T-helper 2 cell (primary cell): ENCODE data around the gene VAT1.
"Not testable (repeated sequence)": the region's sequence is repeated elsewhere in the genome, so short reads cannot be mapped to it uniquely, and the experiment has no call there.

Experiments
- DNase-seq, 5 experiments: peaks; one replicate each; pipeline versions ENCODE4 v3.0.0 to v3.0.0-alpha.2; 2012 to 2022
- total RNA-seq, 2 donors: gene quantifications; one replicate each; lab custom pipeline; 2026; lab: John Stamatoyannopoulos, UW

VAT1 gene
- 28.1 to 31.2 reads per million in 2 donors for total RNA-seq

DNA sequence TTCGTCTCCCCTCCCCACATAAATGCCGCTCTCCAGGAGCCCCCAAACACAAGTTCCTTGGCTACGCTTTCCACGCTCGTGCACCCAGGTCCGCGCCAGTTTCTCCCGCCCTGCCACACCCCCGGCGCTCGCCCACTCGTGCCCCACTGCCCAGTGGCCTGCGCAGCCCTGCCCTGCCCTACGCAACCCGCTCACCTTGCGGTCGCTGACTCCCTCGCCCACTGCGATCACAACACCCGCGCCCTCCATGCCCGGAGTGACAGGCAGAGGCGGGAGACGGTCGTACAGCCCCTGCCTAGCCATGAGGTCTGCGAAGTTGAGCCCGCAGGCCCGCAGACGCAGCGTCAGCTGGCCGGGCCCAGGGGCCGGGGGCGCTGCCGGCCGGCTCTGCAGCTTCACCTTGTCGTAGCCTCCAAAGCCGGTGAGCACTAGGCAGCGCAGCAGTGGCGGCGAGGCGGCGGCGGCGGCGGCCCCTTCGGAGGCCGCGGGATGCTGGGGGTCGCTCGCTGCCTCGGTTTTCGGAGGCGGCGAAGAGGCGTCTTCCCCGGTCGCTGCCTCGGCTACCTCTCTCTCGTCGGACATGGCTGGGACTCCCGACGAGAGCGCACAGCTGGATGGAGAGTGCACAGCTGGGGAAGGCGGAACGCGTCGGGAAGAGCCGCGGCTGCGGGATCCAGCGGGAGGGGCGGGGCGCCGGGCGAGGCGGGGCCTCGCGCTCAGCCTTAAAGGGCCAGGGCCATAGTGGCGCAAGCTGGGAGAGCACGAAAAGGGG, at the start of gene VAT1:
VAT1 (minus strand) TSS at position 645 of the 772 bp plus-strand sequence; CDS start at position 582, 63 bp downstream.
- peak; percentile 40 to 63 (median 55) for DNase-seq

DNA sequence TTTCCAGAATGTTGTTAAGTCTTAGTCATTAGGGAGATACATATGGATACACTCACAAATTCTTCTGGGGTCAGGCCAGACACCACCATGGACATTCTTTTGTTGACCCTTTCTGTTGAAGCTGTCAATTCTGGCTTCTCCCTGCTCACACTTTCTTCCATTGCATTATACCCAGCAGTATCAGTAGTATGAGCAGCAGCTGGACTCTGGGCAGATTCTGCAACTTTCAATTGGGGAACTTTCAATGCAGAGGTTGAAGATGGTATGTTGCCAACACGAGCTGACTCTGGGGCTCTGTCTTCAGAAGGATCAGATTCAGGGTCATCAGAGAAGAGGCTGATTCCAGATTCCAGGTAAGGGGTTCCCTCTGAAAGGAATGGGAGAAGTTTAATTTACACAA, 48.7 kb upstream of the VAT1 start:
- no peak for DNase-seq

DNA sequence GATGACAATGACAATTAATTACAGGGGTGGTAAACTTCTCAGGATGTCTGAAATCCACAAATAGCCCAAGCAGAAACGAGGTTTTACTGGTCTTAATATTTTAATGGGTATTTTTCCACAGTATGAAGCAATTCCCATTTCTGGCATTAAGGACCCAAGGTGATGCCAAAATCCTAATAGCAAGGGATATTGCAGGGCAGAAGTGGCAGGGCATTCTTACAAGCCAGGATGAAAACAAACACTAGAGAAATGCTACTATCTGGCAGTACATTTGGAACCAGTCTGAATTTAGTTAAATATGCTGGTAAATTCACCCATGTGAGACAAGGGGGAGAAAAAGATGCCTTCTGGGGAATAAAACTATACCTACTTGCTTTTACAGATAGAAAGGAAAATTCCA, 48.1 kb upstream of the VAT1 start:
- DNase-seq: no peak

DNA sequence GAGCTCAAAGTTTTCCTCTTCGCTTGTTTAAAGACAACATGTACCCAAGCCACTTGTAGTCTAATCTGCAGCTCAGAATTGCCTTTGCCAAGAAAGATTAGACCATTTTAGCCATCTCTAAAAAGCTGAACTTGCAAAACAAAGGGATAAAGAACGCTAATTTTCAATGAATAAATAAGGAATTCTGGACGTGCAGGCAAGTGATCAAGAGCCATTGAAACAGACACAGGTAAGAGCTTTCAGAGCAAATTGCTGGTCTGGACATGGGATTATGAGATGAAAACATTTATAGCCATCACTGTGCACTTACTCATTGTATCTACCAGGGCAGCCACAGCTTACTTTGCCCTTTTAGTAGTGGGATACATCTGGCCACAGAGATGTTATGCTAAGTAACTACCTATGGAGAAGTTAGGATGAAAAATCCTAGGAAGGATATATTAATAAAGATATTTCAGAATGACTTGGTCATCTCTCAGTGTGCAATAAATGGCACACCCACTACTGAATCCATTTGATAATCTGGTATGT, 47.2 kb upstream of the VAT1 start:
- no peak for DNase-seq

DNA sequence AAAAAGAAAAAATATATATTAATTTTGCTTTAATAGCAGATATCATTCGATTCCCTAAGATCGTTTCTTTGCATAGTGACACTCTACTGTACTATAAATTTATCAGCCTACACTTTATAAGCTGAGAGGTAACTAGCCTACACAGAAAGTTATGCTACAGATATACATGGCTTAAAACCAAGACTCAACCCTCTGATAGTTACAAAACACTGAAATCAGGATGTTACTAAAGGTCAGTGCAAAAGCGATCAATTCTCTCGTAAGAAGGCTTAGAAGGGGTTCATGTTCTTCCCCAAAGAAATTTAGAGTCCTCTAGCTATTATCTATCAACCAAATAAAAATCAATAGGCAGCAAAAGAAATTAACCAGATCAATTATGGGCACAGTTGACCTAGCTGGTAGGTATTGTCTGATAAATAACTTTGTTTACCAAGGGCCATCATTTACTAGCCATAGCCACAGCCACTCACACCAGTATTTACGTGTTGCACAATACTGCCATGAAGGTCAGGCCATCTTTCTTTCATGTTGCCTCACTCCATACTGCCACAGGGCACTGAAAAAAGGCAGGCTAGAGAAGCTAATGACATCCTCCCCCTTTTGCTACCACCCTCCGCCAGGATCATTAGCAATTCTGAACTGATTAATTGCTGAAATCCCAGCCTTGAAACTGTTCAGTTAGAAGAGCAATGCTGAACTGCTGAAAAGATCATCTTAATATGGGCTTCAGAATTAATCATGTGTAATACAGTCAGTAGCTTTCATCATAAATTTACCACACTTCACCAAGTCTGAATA, 46.6 kb upstream of the VAT1 start:
- no peak for DNase-seq

DNA sequence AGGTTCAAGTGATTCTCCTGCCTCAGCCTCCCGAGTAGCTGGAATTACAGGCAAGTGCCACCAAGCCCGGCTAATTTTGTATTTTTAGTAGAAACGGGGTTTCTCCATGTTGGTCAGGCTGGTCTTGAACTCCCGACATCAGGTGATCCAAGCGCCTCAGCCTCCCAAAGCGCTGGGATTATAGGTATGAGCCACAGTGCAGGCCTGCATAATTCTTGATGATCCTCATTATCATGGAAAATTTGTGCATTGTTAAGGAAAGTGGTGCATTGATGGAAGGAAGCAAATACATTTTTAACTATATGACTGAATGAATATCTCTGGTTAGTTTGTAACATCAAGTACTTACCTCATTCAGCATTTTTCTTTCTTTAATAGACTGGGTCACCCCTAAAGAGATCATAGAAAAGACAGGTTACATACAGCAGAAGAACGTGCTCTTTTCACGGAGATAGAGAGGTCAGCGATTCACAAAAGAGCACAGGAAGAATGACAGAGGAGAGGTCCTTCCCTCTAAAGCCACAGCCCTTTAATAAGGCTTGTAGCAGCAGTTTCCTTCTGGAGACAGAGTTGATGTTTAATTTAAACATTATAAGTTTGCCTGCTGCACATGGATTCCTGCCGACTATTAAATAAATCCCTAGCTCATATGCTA, 40.9 kb upstream of the VAT1 start:
- no peak for DNase-seq

DNA sequence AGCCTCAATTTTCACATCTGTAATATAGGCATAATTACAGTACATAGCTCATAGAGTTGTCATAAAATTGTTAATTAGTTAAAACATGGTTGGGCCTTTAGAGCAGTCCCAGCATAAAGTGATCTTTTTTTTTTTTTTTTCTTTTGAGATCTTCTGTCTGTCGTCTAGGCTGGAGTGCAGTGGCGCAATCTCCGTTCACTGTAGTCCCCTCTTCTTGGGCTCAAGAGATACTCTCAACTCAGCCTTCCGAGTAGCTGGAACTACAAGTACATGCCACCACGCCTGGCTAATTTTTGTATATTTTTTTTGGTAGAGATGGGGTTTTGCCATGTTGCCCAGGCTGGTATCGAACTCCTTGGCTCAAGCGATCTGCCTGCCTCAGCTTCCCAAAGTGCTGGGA, 33.9 kb upstream of the VAT1 start:
- no peak for DNase-seq

DNA sequence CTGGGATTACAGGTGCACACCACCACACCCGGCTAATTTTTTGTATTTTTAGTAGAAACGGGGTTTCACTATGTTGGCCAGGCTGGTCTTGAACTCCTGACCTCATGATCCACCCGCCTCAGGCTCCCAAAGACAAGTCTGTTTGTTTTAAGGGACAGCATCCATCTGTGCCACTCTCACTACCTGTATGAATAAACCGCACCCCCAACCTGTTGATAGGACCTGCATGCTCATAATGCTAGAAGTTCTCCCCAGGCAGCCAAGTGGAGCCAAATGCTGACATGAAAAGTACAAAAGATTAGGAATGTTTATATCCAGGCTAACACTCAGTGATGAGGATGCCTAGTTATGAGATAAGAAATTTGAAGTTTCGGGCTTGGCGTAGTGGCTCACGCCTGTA, 30.8 kb upstream of the VAT1 start:
- DNase-seq: not testable (repeated sequence)

DNA sequence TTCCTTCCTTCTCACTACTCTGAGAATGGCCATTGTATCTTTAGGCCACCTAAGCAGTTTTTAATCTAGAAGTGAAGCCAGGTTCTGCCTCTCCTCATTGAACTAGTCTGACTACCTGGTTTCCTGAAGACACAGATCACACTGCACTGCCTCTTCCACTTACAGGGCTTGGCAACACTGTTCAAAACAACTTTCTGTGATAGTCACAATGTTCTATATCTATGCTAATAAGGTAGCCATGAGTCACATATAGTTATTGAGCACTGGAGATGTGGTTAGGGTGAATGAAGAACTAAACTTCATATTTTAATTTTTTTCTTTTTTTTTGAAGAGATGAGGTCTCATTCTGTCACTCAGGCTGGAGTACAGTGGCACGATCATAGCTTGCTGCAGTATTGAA, 29.8 kb upstream of the VAT1 start:
- no peak for DNase-seq

DNA sequence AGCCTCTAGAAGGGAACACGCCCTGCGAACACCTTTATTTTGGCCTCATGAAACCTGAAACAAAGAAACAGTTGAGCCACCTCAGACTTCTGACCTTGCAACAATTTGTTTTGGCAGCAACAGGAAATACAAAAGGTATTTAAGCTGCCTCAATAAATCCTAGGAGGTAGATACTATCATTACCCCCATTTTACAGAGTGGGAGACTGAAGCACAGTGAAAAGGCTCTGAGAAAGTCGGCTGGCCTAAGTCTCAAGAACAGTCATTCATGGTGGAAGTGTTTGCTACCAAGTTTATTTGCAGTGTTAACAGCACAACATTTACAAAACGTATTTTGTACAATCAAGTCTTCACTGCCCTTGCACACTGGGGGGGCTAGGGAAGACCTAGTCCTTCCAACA, 21.8 kb upstream of the VAT1 start:
- no peak for DNase-seq

DNA sequence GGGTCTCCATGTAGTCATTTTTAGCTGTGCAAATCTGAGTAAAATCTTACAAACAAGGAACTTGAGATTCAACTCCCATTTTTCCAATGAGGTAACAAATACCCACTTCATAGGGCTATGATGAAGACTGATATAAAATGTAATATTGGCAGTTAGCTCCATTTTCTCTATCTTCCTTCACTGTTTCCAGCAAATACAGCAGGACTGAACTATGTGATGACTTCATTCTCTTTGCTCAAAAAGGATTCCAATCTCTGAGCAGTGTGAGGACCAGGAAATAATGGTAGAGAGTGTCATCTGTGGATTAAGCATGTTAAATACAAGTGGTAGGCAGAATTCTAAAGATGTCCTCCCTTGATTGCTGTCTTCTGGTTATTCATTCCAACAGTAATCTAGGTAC, 21.1 kb upstream of the VAT1 start:
- DNase-seq: no peak

DNA sequence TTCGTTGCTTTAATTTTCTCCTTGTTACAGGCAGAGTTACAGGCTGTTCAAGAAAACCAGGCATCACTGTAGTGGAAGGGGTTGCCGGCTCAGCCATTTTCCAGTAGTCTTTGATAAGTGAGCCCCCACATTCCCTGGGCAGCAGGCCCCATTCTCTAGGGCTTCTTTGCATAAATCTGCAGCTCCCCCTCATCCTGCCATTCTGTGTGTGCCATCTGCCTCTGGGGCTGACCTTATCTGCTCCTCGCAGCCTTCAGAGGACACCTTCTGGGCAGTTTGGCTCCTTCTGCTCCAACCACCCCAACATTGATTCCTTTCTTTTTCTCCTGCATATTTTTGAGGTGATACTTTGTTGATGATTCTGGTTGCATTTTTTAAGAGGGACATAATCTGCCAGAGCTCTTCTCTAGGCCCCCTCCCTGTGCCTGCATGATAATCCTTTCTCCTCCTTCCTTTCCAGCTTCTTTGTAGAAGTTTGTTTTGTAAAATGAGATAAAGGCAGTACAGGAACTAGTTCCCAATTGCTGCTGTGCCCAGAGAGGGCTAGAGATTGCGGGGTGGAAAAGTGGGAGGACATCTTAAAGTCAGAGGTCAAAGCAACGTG, 19.9 kb upstream of the VAT1 start:
- no peak for DNase-seq

DNA sequence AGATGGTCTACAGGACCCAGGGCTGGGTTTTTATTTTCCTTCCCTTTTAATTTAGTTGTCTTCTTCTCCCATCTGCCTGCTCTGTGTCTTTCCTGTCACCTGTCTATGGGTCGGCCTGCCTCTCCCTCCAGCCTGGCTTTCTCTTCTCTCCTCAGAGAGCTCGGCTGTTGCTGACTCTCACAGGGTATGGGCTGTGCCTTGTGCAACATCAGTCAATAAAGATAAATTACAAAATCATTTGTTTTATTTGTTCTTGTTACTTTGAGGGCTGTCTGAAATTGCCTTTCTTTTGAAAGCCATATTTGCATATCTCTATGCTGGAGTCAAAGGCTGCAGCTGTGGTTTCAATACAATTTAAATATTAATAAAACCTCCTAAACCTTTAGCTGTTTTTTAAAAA, 18.5 kb upstream of the VAT1 start:
- DNase-seq: no peak

DNA sequence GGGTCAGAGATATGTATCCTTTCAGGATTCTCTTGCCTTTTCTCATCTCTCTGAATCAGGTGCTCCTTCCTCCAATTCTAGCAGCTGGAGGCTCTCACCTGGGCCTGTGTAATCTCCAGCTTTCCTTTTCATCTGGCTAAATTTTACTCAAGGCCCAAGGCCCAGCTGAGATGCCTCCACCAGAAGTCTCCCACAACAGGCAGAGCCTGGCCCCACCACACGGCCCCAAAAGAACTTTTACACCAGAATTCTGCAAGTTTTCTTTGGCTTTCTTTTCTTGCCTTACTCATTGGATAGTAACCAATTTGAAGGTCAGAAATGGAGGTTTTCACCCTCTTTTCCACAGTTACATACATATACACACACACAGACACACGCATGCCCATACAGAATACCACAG, 17.5 kb upstream of the VAT1 start:
- no peak for DNase-seq

DNA sequence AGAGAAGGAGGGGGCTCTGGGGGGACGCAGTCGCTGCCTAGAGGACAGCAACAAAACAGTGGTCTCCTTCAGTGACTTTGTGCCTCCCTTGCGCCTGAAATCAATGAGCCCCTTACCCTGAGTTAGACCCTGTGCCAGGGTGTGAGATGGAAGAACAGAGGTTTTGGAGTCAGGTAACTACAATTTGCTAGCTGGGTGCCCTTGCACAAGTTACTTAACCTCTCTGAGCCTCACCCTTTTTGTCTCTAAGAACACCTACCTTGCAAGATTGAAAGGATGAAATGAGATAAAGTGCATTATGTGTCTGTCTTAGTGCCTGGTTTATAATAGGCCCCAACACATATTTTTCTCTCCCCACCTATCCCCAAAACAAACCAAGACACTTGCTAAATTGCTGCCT, 12.7 kb upstream of the VAT1 start:
- DNase-seq: no peak

DNA sequence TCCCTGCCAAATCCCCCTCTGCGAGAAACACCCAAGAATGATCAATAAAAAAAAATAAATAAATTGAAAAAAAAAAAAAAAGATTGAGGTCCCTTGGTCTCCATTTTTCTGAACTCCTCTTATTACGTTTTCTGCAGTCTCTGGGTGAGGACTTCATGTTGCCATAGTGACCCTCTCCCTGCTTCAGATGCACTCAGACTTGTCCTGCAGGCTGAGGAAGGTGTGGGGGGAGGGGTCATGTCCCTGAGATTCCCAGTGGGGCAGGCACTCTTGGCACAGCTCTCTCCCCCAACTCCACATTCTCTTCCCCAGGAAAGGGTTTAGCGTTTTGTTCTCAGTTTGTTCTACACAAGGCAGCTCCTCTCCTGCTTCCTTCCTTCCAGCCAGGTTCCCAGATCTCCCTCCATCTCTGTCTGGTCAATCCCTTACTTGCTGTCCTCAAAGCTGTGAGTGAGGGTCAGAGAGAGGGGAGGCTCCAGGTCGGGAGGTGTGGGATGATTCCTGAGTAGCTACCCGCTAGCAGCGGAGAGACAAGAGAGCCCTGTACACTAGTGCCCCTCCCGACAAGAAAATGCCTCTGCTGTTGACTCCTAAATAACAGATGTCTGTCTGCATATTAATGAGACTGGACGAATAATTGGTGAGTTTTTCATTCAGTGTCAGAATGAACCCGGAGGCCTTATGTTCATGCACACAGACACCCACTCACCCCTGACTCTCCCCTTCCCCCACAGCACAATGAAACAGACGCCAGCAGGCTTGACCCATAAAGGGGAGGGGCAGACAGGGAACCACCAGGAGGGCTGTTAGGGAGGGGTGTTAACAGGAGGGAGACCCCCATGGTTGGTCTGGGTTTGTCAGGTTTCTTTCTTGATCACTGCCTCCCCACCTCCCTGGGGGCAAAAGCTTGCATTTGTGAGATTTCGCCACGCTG, 12.0 kb upstream of the VAT1 start:
- DNase-seq: no peak

DNA sequence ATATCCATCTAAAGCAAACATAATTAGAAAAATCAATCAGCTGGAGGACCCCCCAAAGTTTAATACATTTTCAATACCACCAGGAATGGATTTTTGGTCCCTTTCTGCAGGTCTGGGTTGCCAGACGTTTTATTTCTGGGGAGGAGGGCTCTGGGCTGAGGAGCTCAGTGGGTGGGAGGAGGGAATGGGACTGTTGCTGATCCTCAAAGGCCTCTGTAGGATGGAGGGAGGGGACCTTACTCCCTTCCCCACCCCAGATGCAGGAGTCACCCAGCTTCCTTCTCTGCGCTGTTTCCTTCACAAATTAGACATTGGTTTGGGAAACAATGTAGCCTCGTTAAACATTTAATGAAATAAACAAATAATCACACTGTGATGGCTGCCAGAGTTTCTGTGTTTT, 9.5 kb upstream of the VAT1 start:
- no peak for DNase-seq

DNA sequence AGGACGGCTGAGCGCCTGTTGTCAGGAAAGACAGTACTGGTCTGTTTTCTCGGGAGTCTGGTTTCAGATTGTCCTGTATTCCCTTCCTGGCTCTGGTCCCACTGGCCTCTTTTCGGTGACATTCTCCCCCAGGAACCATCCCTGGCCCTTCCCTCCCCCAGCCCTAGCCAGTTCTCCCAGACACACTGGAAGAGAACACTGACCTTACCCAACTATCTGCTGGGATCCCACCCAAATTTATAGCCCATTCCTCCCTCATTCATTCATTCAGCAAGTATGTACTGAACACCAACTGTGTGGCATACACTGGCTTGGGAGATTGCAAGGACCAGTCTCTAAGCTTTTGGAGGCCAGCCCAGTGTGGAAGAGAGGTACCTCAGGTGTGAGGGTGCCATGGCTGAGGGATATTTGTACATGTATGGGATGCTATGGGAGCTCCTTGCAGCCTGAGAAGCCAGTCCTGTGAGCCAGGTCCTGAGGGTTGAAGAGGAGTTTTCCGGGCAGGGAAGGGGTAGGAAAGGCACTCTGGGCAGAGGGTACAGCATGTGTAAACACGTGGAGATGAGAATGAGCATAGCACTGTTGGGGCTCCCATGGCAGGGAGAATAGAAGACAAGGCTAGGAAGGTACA, 8.1 kb upstream of the VAT1 start:
- DNase-seq: no peak

DNA sequence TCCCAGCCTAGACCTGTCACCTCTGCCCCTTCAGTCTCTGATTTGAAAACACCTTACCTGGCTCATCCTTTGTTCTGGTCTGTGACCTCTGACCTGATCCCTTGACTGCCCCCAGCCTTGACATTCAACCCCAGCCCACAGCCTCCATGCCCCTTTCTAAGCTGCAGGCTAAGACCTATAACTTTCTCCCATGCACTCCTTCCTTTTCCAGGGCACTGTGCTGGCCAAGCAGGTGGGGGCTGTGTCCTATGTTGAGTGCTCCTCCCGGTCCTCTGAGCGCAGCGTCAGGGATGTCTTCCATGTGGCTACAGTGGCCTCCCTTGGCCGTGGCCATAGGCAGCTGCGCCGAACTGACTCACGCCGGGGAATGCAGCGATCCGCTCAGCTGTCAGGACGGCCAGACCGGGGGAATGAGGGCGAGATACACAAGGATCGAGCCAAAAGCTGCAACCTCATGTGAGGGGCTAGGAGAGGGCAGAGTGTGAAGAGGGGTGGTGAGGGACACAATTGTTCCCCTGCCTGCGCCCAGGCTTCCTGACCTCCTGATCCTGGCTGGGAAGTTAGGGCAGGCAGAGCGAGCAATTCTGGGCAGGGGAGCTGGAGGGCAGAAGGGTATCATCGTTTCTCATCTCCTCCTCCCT, 6.2 kb upstream of the VAT1 start:
- DNase-seq: no peak

DNA sequence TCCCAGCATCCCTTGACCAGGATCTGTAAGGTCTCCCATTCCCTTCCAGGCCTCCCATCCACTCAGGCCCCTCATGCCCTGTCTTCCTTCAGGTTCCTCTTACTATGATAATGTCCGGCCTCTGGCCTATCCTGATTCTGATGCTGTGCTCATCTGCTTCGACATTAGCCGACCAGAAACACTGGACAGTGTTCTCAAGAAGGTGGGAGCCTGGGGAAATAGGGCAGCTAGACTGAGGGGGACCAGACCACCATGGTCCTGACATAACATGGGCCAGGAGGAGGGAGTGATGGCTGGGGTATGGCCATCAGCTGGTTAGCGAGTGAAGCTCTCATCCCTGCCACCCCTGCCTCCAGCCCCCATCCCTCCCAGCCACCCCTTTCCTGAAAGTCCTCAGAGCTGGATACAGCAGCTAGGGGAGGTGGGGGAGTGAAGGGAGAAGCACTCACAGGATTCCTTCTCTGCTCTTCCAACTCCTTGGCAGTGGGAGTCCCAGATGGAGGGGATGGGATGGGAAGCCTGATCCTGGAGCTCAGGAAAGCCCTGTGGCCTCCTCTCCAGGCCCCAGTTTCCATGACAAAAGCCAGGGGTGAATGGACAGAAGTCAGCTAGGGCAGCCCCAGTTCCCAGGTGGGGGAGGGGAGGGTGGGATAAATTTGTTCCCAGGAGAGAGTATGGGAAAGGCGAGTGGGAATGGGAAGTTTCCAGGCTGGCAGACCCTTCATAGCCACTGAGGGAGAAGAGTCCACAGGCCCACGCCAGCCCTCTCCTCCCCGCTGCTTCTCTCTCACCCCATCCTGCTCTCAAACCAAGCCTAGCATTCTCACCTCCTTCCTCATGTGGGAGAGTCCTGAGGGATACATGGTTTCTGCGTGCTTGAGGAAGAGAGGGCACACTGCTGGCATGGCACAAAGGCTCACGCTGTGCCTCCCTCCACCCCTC, 5.2 kb upstream of the VAT1 start:
- no peak for DNase-seq
